IMR-90 (cell line): ENCODE results near the gene SLC22A5.

Experiments used
- BHLHE40 ChIP-seq: fragments of 150-350 bp; IDR thresholded peaks from 2 replicates; pipeline ENCODE4 v1.6.1; 2016; ENCODE audit warnings: mild to moderate bottlenecking, low read depth, low read length
- FOS ChIP-seq: fragments of 150-350 bp; IDR thresholded peaks from 2 replicates; pipeline ENCODE4 v1.6.1; 2016; ENCODE audit warnings: low read depth, low read length
- MAFK ChIP-seq: IDR thresholded peaks from 2 replicates; pipeline ENCODE4 v1.6.1; 2012; ENCODE audit warnings: low read depth, low read length, improper control_type of control experiment
- MXI1 ChIP-seq: IDR thresholded peaks from 2 replicates; pipeline ENCODE4 v1.6.1; 2012; ENCODE audit warnings: low read depth, mild to moderate bottlenecking, low read length, moderate library complexity, borderline replicate concordance
- POLR2A ChIP-seq: IDR thresholded peaks from 2 replicates; pipeline ENCODE4 v1.6.1; 2012; ENCODE audit warnings: mild to moderate bottlenecking, low read depth, low read length
- RAD21 ChIP-seq: IDR thresholded peaks from 2 replicates; pipeline ENCODE4 v1.6.1; 2012; ENCODE audit warnings: low read length, improper control_type of control experiment
- RCOR1 ChIP-seq: IDR thresholded peaks from 2 replicates; pipeline ENCODE4 v1.6.1; 2012; ENCODE audit warnings: mild to moderate bottlenecking, low read length, improper control_type of control experiment; ENCODE audit not compliant: insufficient replicate concordance
- RFX5 ChIP-seq: IDR thresholded peaks from 2 replicates; pipeline ENCODE4 v1.8.0; 2012; ENCODE audit warnings: low read depth, mild to moderate bottlenecking, low read length, moderate library complexity
- SMC3 ChIP-seq: fragments of 150-350 bp; IDR thresholded peaks from 2 replicates; pipeline ENCODE4 v1.6.1; 2016; ENCODE audit warnings: low read depth, mild to moderate bottlenecking, antibody characterized with exemption, low read length, moderate library complexity
- USF2 ChIP-seq: fragments of 150-350 bp; IDR thresholded peaks from 2 replicates; pipeline ENCODE4 v1.6.1; 2017; ENCODE audit warnings: mild to moderate bottlenecking, antibody characterized with exemption, low read length, low read depth
- TF ChIP-seq, protein P1 (sequence below): conservative IDR thresholded peaks from 2 replicates; pipeline ENCODE4 v1.5.1; 2012; ENCODE audit warnings: mild to moderate bottlenecking, low read depth, low read length, improper control_type of control experiment
- TF ChIP-seq, protein P2 (sequence below): fragments of 150-350 bp; IDR thresholded peaks from 2 replicates; pipeline ENCODE4 v1.6.1; 2016; ENCODE audit warnings: low read depth, mild to moderate bottlenecking, low read length, moderate library complexity, borderline replicate concordance

DNA sequence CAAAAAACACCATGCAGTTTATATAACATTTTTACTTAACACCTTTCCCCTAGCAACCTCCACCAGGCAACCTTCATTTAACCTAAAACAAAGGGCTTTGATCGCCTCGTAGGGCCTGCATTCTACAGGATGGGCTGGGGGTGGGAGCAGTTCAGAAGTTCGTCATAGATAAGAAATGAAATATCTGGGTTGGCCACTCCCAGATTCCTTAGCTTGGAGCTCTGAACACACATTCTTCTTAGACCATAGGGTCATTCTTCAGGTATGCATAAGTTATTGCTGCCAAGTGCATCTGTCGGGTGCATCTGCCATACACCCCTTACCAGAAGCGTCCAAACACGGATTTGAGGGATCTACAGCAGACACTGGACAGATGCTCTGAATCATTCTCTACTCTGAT, 4.3 kb upstream of the SLC22A5 start:
- TF ChIP-seq RFX5 (no peak), USF2 (no peak), MXI1 (no peak), POLR2A (no peak), FOS (no peak), BHLHE40 (no peak), RAD21 (no peak), RCOR1 (no peak), SMC3 (no peak), MAFK (no peak)
- TF ChIP-seq, protein P1, sequence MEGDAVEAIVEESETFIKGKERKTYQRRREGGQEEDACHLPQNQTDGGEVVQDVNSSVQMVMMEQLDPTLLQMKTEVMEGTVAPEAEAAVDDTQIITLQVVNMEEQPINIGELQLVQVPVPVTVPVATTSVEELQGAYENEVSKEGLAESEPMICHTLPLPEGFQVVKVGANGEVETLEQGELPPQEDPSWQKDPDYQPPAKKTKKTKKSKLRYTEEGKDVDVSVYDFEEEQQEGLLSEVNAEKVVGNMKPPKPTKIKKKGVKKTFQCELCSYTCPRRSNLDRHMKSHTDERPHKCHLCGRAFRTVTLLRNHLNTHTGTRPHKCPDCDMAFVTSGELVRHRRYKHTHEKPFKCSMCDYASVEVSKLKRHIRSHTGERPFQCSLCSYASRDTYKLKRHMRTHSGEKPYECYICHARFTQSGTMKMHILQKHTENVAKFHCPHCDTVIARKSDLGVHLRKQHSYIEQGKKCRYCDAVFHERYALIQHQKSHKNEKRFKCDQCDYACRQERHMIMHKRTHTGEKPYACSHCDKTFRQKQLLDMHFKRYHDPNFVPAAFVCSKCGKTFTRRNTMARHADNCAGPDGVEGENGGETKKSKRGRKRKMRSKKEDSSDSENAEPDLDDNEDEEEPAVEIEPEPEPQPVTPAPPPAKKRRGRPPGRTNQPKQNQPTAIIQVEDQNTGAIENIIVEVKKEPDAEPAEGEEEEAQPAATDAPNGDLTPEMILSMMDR: no peak
- TF ChIP-seq, protein P2, sequence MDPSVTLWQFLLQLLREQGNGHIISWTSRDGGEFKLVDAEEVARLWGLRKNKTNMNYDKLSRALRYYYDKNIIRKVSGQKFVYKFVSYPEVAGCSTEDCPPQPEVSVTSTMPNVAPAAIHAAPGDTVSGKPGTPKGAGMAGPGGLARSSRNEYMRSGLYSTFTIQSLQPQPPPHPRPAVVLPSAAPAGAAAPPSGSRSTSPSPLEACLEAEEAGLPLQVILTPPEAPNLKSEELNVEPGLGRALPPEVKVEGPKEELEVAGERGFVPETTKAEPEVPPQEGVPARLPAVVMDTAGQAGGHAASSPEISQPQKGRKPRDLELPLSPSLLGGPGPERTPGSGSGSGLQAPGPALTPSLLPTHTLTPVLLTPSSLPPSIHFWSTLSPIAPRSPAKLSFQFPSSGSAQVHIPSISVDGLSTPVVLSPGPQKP: no peak
